ENCODE results near the gene SNAI3. TPM values are rescaled to one million over a fixed set of nuclear protein-coding genes. Genes with fewer than 3 reads are reported as not detected.

Gene SNAI3
- total and polyA plus RNA-seq, 9 of the 15 experiments (the other 6 are each of a cell fraction or from before 2014, with no cell fraction given): 0.04 to 4.1 (median 0.80) TPM; not detected in 1

DNA sequence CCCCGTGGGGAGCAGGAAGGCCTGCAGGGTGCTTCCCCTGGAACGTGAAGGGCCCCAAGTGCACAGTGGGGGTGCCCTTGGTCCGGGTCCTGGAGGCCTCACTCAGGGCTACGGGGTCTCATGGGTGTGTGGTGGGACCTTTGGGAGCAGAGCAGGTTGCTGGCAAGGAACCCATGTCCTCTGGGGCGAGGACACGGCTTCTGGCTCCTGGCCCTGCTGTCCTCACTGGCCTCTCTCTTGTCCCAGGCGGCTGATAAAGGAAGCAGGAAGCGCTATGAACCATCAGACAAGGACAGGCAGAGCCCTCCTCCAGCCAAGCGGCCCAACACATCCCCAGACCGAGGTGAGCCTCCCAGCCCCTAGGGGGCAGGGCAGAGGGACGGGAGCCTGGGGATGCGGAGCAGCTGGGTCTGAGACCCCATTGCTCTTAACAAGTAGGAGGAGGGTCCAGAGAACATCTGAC is 57.8 kb downstream of the SNAI3 start (continued):
- TF ChIP-seq POLR3A (IDR thresholded peaks at IDR 0.05; ENCODE audit: borderline replicate concordance, extremely low read depth, insufficient read depth, insufficient read length): no peak
- peak in 1 of 2 experiments; percentile 34; a peak in 1 of 4 replicates for TF ChIP-seq NRF1 (conservative IDR thresholded peaks at IDR 0.05 in 1 of 2, IDR thresholded peaks at IDR 0.05 in 1 of 2)
- TF ChIP-seq FOXK1 (CRISPR knock-in tag; IDR thresholded peaks at IDR 0.05; ENCODE audit: borderline replicate concordance): no peak
- TF ChIP-seq HOXB6 (CRISPR knock-in tag; IDR thresholded peaks at IDR 0.05; ENCODE audit: borderline replicate concordance): no peak
- TF ChIP-seq DPF2 (IDR thresholded peaks at IDR 0.05): peak; percentile 62
- TF ChIP-seq, protein P1, sequence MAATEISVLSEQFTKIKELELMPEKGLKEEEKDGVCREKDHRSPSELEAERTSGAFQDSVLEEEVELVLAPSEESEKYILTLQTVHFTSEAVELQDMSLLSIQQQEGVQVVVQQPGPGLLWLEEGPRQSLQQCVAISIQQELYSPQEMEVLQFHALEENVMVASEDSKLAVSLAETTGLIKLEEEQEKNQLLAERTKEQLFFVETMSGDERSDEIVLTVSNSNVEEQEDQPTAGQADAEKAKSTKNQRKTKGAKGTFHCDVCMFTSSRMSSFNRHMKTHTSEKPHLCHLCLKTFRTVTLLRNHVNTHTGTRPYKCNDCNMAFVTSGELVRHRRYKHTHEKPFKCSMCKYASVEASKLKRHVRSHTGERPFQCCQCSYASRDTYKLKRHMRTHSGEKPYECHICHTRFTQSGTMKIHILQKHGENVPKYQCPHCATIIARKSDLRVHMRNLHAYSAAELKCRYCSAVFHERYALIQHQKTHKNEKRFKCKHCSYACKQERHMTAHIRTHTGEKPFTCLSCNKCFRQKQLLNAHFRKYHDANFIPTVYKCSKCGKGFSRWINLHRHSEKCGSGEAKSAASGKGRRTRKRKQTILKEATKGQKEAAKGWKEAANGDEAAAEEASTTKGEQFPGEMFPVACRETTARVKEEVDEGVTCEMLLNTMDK (IDR thresholded peaks at IDR 0.05; ENCODE audit: borderline replicate concordance, insufficient read depth, low read depth, low read length, poor library complexity, severe bottlenecking): peak; percentile 99
- TF ChIP-seq MYNN (IDR thresholded peaks at IDR 0.05): 0 out of 2 replicates have a peak, but pooled peaks have one; percentile 24
- TF ChIP-seq MYNN (CRISPR knock-in tag; IDR thresholded peaks at IDR 0.05): no peak
- no peak for TF ChIP-seq GATA2 (CRISPR knock-in tag; IDR thresholded peaks at IDR 0.05)
- TF ChIP-seq, protein P2, sequence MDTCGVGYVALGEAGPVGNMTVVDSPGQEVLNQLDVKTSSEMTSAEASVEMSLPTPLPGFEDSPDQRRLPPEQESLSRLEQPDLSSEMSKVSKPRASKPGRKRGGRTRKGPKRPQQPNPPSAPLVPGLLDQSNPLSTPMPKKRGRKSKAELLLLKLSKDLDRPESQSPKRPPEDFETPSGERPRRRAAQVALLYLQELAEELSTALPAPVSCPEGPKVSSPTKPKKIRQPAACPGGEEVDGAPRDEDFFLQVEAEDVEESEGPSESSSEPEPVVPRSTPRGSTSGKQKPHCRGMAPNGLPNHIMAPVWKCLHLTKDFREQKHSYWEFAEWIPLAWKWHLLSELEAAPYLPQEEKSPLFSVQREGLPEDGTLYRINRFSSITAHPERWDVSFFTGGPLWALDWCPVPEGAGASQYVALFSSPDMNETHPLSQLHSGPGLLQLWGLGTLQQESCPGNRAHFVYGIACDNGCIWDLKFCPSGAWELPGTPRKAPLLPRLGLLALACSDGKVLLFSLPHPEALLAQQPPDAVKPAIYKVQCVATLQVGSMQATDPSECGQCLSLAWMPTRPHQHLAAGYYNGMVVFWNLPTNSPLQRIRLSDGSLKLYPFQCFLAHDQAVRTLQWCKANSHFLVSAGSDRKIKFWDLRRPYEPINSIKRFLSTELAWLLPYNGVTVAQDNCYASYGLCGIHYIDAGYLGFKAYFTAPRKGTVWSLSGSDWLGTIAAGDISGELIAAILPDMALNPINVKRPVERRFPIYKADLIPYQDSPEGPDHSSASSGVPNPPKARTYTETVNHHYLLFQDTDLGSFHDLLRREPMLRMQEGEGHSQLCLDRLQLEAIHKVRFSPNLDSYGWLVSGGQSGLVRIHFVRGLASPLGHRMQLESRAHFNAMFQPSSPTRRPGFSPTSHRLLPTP (IDR thresholded peaks at IDR 0.05; ENCODE audit: borderline replicate concordance, extremely low read depth, insufficient read length): no peak
- TF ChIP-seq EP300 (IDR thresholded peaks at IDR 0.05; ENCODE audit: low read length): no peak; the same call in 1 of the 2 replicates
- TF ChIP-seq ZNF778 (CRISPR knock-in tag; IDR thresholded peaks at IDR 0.05): no peak
- no peak for TF ChIP-seq ZNF75A (CRISPR knock-in tag; IDR thresholded peaks at IDR 0.05)
- TF ChIP-seq ELF2 (CRISPR knock-in tag; IDR thresholded peaks at IDR 0.05): 0 out of 2 replicates have a peak, but pooled peaks have one; percentile 51
- 0 out of 3 replicates have a peak, but pooled peaks of 1 of the 2 experiments have one; percentile 56 for TF ChIP-seq CBX3 (IDR thresholded peaks at IDR 0.05; ENCODE audit: borderline replicate concordance in 1 of 2, low read length in 2 of 2)
- no peak for TF ChIP-seq CBX5 (IDR thresholded peaks at IDR 0.05; ENCODE audit: borderline replicate concordance, low read depth)
- TF ChIP-seq MAZ (CRISPR knock-in tag; conservative IDR thresholded peaks at IDR 0.05 in 1 of 2, IDR thresholded peaks at IDR 0.05 in 1 of 2): peak; percentile 32 to 83; a peak in 2 of 4 replicates
- TF ChIP-seq ZFX (CRISPR knock-in tag; IDR thresholded peaks at IDR 0.05): peak; percentile 34; the same call in 1 of the 2 replicates
- peak; percentile 52; the same call in 1 of the 2 replicates for TF ChIP-seq HDAC2 (IDR thresholded peaks at IDR 0.05)
- TF ChIP-seq PHF21A (IDR thresholded peaks at IDR 0.05; ENCODE audit: borderline replicate concordance, low read depth): 0 out of 2 replicates have a peak, but pooled peaks have one; percentile 35
- no peak for TF ChIP-seq PTBP1 (IDR thresholded peaks at IDR 0.05; ENCODE audit: low read depth, low read length)
- TF ChIP-seq GABPB1 (CRISPR knock-in tag; IDR thresholded peaks at IDR 0.05): peak; percentile 49; the same call in 1 of the 2 replicates
- no peak for TF ChIP-seq NELFE (IDR thresholded peaks at IDR 0.05; ENCODE audit: insufficient read depth, insufficient read length)
- TF ChIP-seq TCF3 (CRISPR knock-in tag; IDR thresholded peaks at IDR 0.05): peak; percentile 33; the same call in 1 of the 2 replicates
- 0 out of 2 replicates have a peak, but pooled peaks have one; percentile 45 for TF ChIP-seq SP1 (CRISPR knock-in tag; IDR thresholded peaks at IDR 0.05)
- TF ChIP-seq JUNB (CRISPR knock-in tag; conservative IDR thresholded peaks at IDR 0.05): no peak

Measured in K562 (cell line).